Breast epithelium (tissue), 3 donors: Measurements from ENCODE around the gene STX3.

Experiments used
- POLR2A ChIP-seq: fragments of 450-650 bp; IDR thresholded peaks from one replicate; pipeline ENCODE4 v1.6.1; 2016; ENCODE audit warnings: antibody characterized with exemption, mild to moderate bottlenecking, moderate library complexity
- TF ChIP-seq, protein P1 (sequence below), 3 donors: fragments of 450-650 bp; IDR thresholded peaks; one replicate each; pipeline ENCODE4 v1.5.1; 2016 to 2017; ENCODE audit warnings: antibody characterized with exemption in 3 of 3, mild to moderate bottlenecking in 3 of 3, moderate library complexity in 3 of 3

DNA sequence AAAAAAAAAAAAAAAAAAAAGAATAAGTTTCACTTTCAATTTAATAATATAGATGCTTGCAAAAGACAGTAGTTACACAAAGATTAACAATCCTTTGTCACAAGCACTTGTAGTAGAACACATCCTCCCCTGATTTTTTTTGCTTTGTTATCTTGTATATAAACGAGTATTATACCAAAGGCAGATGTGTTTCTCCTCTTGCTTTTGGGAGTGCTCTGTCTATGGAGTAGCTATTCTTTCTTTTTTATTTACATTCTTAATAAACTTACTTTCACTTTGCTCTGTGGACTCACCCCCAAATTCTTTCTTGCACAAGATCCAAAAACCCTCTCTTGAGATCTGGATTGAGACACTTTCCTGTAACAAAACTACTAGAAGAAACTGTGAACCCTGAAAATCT lies 58.8 kb downstream of the STX3 start:
- TF ChIP-seq, protein P1, sequence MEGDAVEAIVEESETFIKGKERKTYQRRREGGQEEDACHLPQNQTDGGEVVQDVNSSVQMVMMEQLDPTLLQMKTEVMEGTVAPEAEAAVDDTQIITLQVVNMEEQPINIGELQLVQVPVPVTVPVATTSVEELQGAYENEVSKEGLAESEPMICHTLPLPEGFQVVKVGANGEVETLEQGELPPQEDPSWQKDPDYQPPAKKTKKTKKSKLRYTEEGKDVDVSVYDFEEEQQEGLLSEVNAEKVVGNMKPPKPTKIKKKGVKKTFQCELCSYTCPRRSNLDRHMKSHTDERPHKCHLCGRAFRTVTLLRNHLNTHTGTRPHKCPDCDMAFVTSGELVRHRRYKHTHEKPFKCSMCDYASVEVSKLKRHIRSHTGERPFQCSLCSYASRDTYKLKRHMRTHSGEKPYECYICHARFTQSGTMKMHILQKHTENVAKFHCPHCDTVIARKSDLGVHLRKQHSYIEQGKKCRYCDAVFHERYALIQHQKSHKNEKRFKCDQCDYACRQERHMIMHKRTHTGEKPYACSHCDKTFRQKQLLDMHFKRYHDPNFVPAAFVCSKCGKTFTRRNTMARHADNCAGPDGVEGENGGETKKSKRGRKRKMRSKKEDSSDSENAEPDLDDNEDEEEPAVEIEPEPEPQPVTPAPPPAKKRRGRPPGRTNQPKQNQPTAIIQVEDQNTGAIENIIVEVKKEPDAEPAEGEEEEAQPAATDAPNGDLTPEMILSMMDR (IDR thresholded peaks at IDR 0.05), result no peak
- TF ChIP-seq POLR2A, result no peak
